ENCODE data around the gene KCNN3. TPM values are rescaled to one million over a fixed set of nuclear protein-coding genes. Genes with fewer than 3 reads are reported as not detected.
A peak's percentile ranks its signal among the peaks of the same experiment; 100 is the strongest.
"Not testable (repeated sequence)": the region's sequence is repeated elsewhere in the genome, so short reads cannot be mapped to it uniquely, and the experiment has no call there.

Gene KCNN3
- total RNA-seq = under 1 TPM; 0.02 to 0.04 TPM

DNA sequence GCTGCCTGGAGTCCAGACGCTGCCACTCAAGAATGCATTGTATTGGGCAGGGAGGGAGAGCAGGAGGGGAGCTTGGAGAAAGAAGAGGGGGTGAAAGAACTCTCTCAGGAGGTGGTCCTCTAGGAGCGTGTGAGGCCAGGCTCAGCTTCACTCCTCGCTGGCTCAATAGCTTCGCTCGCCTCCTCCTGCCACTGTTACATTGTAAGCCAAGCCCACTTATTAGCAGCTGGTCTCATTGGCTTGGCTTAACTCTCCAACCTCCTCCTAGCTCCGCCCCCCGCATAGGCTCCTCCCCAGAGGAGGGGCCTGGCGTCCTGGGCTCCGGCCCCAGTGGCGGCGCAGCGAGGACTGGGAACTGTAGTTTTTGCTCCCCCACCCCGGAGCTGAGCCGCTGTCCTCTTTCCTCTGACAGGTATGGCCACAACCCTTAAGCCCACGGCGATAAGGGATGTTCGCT is at the start of gene KCNN3:
Gene KCNN3 (minus strand): TSS at position 167 of the 457 bp plus-strand sequence. CDS start 317 bp downstream, outside the sequence.
- Mint-ChIP-seq H3K4me1 (peaks cover 51% of the 10 kb centered on the region), H3K27me3 (peaks cover 49% of the 10 kb centered on the region), H3K27ac (no peak within 1 kb of the TSS), H3K36me3 (no peaks in the 10 kb centered on the region), H3K4me3 (peak within 1 kb of the TSS; percentile 13), H3K9me3 (no peaks in the 10 kb centered on the region)
- peak; percentile 84 for DNase-seq

DNA sequence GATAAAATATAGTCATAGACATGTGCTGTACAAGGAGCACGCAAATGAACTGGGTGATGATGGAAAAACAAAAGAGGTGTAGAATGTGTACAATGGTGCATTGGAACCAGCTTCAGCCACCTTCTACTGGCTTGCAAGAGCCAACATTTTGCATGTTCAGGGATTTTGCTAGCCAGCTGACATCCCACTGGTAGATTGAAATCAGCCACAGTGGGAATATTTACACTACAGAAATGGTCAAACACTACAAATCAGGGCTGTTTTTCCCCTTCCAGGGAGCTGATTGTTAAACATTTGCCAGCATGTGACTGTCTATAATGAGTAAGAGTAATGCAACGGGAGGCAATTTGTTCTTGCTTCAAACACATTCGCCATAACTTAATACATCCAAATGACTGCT is 43.2 kb upstream of the KCNN3 start:
- Mint-ChIP-seq H3K36me3 (peaks cover 12% of the 10 kb centered on the region), H3K4me3 (no peak overlapping the region), H3K9me3 (peaks cover 1% of the 10 kb centered on the region), H3K27me3 (no peaks in the 10 kb centered on the region), H3K27ac (no peak overlapping the region), H3K4me1 (no peaks in the 10 kb centered on the region)
- DNase-seq = no peak

DNA sequence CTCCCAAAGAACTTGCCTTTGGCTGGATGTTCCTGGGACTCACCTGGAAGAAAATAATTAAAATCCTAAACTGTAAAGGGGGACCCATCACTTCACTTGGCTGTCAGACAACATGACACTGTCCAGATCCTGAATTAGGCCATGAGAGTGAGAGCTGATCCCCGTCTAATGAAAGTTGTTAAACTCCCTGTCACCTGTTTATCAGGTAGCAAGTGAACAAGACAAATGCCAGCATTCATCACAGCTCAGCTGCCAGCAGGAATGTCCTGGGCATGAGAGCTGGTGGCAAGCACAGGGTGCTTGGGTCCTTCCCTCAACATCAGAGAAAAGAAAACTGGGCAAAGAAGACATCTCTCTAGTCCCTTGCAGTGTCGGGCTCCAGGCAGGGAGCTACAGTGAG is 42.7 kb upstream of the KCNN3 start:
- H3K27ac Mint-ChIP-seq = no peak overlapping the region
- H3K9me3 Mint-ChIP-seq = peaks cover 1% of the 10 kb centered on the region
- H3K27me3 Mint-ChIP-seq = no peaks in the 10 kb centered on the region
- H3K4me1 Mint-ChIP-seq = no peaks in the 10 kb centered on the region
- H3K36me3 Mint-ChIP-seq = peaks cover 12% of the 10 kb centered on the region
- no peak for DNase-seq
- no peak overlapping the region for H3K4me3 Mint-ChIP-seq

DNA sequence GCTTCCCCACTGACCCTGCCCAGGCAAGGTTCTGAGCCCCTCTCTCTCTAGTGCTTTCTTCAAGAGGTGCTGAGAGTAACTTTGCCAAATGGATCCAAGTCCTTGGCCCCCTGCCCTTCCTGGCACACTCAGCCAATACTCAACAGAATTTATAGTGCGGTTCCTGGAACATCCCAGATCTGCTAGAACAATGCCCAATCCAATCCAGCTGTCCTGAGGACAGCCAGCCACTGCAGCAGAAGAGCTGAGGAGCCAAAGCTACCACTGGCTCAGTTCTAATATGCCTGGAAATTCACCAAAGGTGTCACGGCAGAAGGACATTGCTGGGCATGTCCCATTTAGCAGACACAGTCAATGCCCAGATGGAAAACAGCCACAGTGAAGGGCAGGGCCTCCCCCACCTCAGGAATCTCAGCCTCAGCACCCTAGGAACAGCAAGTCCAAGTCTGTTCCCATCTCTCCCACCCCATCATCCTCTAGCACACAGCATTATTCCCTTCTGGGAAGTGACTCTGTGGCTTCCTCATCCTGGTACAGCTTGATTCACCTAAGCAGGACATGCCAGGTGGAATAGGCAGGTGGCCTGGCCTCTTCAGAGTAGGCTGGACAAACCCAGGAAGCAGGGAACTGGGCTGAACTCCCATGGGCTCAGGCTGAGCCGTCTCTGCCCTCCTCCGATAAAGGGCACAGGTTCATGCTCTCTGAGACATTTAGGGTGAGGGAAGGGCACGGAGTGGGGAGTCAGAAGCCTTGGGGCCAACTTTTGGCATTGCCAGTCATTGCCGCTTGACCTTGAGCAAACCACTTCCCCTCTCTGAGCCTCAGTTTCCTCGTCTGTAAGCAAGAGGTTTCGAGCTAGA is 41.8 kb upstream of the KCNN3 start:
- no peak for DNase-seq
- H3K9me3 Mint-ChIP-seq = peaks cover 1% of the 10 kb centered on the region
- peaks cover 8% of the 10 kb centered on the region for H3K36me3 Mint-ChIP-seq
- no peaks in the 10 kb centered on the region for H3K27me3 Mint-ChIP-seq
- no peaks in the 10 kb centered on the region for H3K4me1 Mint-ChIP-seq
- no peak overlapping the region for H3K27ac Mint-ChIP-seq
- H3K4me3 Mint-ChIP-seq = no peak overlapping the region

DNA sequence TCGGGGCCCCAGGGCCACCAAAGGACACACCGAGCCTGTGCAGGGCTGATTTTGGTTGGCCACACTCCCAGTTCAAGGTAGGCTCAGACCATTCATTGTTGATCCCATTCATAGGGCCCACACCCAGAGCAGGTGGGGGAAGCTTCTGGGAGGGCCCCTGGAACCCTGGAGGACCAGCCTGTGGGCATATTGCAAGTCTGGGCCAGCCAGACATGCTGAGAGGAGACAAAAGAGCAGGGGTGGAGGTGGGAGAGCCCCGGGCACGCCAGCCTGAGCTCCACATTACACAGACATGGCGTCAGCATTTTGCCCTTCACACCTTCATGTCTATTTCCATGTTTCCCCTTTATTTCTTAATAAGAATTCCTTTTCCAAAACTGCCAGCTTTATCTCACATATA is 40.8 kb upstream of the KCNN3 start:
- H3K4me3 Mint-ChIP-seq = no peak overlapping the region
- no peaks in the 10 kb centered on the region for H3K4me1 Mint-ChIP-seq
- DNase-seq = no peak
- no peaks in the 10 kb centered on the region for H3K36me3 Mint-ChIP-seq
- H3K27ac Mint-ChIP-seq = no peak overlapping the region
- H3K9me3 Mint-ChIP-seq = no peaks in the 10 kb centered on the region
- H3K27me3 Mint-ChIP-seq = no peaks in the 10 kb centered on the region

DNA sequence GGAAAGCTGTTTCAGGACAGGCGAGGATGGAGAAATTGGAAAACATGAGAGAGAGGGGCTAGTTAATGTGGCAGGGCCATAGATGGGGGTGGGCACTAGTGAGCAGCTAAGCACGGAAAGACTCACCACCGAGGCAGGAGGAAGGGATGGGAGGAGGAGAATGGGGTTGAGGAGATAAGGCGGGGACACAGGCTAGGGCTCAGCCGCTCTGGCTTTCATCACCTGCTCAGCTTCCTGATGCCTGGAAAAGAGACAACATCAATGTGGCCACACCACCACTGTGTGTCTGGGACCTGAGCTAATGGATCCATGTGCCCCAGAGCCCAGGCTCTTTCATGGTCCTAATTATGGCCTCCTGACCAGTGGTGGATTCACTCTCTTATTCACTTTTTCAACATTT is 38.9 kb upstream of the KCNN3 start:
- no peaks in the 10 kb centered on the region for H3K27me3 Mint-ChIP-seq
- no peaks in the 10 kb centered on the region for H3K4me1 Mint-ChIP-seq
- no peak for DNase-seq
- no peak overlapping the region for H3K4me3 Mint-ChIP-seq
- no peaks in the 10 kb centered on the region for H3K36me3 Mint-ChIP-seq
- no peak overlapping the region for H3K27ac Mint-ChIP-seq
- no peaks in the 10 kb centered on the region for H3K9me3 Mint-ChIP-seq

DNA sequence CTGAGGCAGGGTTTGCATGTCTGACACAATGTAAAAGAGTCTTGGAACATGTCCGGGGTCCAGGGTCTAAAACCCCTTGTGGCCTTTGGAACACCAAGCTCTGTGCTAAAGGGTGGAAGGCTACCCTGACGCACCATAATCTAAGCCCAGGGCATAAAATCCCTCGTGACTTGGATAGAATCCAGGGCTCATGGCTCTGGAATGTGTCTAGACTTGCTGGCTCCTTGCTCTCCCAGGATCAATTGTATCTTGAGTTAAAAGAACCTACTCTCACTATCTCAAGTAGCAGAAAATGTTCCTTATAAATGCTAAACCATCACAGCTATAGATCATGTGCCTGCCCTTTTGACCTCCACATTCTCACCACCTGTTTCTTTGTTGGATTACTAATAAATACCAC is 38.0 kb upstream of the KCNN3 start:
- not testable (repeated sequence) for H3K27me3 Mint-ChIP-seq, H3K27ac Mint-ChIP-seq, H3K9me3 Mint-ChIP-seq, H3K36me3 Mint-ChIP-seq, H3K4me1 Mint-ChIP-seq, DNase-seq, H3K4me3 Mint-ChIP-seq

DNA sequence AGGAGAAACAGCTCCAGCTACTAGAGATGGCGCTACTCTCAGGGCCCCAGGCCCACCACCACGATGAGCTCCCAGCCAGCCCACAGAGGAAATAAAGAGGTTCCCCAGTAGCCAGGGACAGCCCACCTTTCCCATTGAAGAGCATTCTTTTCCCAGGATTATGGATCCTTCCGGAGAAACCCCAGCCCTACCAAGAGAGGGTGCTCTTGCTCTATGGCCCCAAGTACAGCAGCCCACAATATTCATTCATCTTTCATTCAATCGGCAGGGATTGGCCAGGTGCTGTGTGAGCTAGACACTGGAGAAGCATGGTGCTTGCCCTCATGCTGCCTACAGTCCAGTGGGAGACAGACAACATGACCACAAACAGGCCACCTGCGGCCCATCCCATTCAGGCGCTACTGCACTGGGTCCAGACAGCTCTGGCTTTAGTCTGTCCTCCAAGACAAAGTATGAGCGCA is 36.6 kb upstream of the KCNN3 start:
- no peak for DNase-seq
- Mint-ChIP-seq H3K4me3 (no peak overlapping the region), H3K27ac (no peak overlapping the region), H3K4me1 (no peaks in the 10 kb centered on the region), H3K27me3 (no peaks in the 10 kb centered on the region), H3K36me3 (no peaks in the 10 kb centered on the region), H3K9me3 (no peaks in the 10 kb centered on the region)

DNA sequence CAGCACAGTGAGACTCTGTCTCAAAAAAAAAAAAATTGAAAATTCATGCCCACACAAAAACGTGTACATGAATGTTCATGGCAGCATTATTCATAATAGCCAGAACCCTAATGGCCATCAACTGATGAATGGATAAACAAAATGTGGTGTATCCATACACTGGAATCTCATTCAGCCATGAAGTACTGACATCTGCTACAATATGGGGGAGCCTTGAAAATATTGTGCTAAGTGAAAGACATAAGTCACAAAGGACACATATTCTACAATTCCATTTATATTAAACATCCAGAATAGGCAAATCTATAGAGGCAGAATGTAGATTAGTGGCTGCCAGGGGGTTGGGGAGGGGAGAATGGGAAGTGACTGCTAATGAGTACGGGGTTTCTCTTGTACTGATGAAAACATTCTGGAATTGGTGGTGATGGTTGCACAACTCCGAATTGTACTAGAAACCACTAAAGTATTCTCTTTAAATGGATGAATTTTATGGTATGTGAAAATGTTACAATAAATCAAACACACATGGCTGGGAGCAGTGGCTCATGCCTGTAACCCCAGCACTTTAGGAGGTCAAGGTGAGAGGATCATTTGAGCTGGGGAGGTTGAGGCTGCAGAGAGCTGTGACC is 33.0 kb upstream of the KCNN3 start:
- no peak for DNase-seq
- no peaks in the 10 kb centered on the region for H3K36me3 Mint-ChIP-seq
- no peaks in the 10 kb centered on the region for H3K4me1 Mint-ChIP-seq
- H3K4me3 Mint-ChIP-seq = no peak overlapping the region
- H3K27ac Mint-ChIP-seq = no peak overlapping the region
- no peaks in the 10 kb centered on the region for H3K9me3 Mint-ChIP-seq
- H3K27me3 Mint-ChIP-seq = no peaks in the 10 kb centered on the region

DNA sequence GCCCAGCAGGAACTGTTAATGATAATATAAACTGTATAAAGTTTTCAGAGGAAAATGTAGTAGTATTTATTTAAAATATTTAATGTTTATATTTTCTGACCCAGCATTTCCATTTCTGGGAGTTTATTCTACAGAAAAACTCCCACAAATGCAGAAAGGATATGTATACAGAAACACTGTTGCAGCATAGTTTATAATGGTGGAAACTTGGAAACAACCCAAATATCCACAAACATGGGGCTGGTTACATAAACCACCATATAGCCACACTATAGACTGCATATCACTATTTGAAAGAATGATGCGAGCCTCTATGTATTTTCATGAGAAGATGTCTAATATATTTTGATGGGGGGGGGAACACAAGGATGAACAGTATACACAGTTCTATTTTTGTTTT is 31.5 kb upstream of the KCNN3 start:
- H3K36me3 Mint-ChIP-seq = no peaks in the 10 kb centered on the region
- no peak overlapping the region for H3K4me3 Mint-ChIP-seq
- H3K4me1 Mint-ChIP-seq = no peaks in the 10 kb centered on the region
- no peaks in the 10 kb centered on the region for H3K9me3 Mint-ChIP-seq
- no peak overlapping the region for H3K27ac Mint-ChIP-seq
- DNase-seq = no peak
- H3K27me3 Mint-ChIP-seq = no peaks in the 10 kb centered on the region

DNA sequence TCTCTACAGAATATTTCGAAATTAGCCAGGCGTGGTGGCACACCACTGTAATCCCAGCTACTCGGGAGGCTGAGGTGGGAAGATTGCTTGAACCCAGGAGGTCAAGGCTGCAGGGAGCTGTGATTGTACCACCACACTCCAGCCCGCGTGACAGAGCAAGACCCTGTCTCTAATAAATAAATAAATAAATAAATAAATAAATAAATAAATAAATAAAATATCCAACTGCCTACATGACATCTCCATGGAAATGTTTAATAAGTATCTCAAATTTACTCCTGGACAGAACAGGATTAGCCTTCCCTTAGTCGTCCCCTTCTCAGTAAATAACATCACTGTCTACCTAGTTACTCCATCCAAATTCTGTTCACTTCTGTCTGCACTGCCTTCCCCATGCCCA is 29.0 kb upstream of the KCNN3 start:
- Mint-ChIP-seq H3K4me3 (no peak overlapping the region), H3K27ac (no peak overlapping the region), H3K4me1 (no peaks in the 10 kb centered on the region), H3K36me3 (no peaks in the 10 kb centered on the region), H3K9me3 (no peaks in the 10 kb centered on the region), H3K27me3 (no peaks in the 10 kb centered on the region)
- no peak for DNase-seq

DNA sequence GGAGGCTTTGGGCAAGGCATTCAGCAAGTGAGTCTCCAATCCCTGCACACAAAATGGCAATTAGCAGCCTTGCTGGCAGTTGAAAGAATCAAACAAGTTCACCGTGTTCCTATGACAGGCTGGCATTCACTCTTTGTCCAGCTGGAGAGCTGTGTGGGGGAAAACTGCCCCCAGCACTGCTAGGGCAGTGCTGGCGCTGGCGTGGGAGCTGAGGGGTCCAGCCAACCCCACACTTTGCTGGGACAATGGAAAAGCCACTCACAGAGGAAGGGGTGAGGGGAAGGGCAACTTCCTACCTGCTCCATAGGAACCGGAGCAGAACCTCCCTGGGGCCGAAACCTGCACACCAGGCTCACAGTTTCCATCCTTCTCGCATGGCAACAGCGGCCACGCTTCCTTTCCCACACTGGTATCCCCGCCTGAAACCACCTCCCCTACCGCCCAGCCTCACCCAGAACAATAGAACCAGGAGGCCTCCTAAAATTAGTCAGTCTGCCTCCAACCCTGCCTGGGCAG is 26.7 kb upstream of the KCNN3 start:
- DNase-seq = no peak
- H3K9me3 Mint-ChIP-seq = no peaks in the 10 kb centered on the region
- no peak overlapping the region for H3K27ac Mint-ChIP-seq
- peaks cover 4% of the 10 kb centered on the region for H3K27me3 Mint-ChIP-seq
- no peak overlapping the region for H3K4me3 Mint-ChIP-seq
- no peaks in the 10 kb centered on the region for H3K36me3 Mint-ChIP-seq
- H3K4me1 Mint-ChIP-seq = no peaks in the 10 kb centered on the region

DNA sequence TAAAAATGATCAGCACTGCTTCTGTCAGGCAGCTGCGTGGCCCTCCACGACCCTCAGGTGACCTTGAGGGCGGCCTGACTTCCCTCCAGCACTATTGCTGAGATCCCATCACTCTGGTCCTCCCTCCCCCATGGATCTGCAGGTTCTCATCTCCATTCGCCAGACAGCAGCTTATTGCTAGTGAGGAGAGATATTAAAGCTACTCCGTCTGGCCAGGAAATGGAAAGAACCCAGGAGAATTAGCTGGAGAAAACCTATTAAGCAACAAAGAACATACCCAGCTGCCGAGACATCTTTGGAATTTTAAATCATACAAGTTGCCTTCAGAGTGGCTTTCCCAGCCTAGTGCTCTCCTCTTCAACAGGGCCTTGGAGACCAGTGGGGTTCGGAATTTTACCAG is 25.7 kb upstream of the KCNN3 start:
- Mint-ChIP-seq H3K27ac (no peak overlapping the region), H3K4me1 (no peaks in the 10 kb centered on the region), H3K4me3 (no peak overlapping the region), H3K9me3 (no peaks in the 10 kb centered on the region), H3K36me3 (no peaks in the 10 kb centered on the region), H3K27me3 (peaks cover 4% of the 10 kb centered on the region)
- DNase-seq = no peak

DNA sequence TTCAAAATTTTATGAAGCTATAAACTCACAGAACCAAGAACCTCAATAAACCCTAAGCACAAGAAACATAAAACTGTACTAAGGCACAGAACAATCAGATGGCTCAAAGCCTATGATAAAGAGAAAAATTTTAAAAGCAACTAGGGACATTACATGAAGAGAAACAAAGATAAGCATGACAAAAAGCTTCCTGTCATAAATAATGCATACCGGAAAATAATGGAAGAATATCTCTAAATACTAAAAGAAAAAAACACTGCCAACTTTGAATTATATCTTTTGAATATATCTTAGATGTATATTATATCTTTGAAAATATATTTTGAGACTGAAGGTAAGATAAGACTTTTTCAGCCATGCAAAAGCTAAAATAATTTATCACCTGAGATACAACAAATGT is 21.4 kb upstream of the KCNN3 start:
- Mint-ChIP-seq H3K4me1 (peaks cover 5% of the 10 kb centered on the region), H3K4me3 (no peak overlapping the region), H3K9me3 (no peaks in the 10 kb centered on the region), H3K27ac (no peak overlapping the region), H3K36me3 (no peaks in the 10 kb centered on the region), H3K27me3 (peaks cover 4% of the 10 kb centered on the region)
- DNase-seq = no peak

DNA sequence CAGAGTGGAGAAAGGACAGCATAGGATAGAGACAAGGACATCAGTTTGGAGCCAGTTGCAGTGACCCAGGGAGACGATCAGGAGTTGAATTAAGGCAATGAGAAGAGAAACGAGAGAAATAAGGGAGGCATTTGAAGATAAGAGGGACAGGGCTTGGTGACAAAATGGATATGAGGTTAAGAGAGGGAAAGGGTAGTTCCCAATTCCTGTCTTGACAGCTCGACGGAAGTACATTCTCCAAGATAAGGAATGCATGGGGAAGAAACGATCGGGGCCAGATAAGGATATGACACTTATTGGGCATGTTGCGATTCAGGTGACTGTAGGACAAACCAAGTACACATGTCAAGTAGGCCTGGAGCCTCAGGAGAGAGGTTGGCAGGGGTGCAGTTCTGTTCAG is 18.7 kb upstream of the KCNN3 start:
- H3K9me3 Mint-ChIP-seq = no peaks in the 10 kb centered on the region
- no peak for DNase-seq
- H3K27ac Mint-ChIP-seq = no peak overlapping the region
- no peaks in the 10 kb centered on the region for H3K36me3 Mint-ChIP-seq
- no peak overlapping the region for H3K4me3 Mint-ChIP-seq
- peaks cover 4% of the 10 kb centered on the region for H3K27me3 Mint-ChIP-seq
- peaks cover 12% of the 10 kb centered on the region for H3K4me1 Mint-ChIP-seq
